HG03342 (cell line): Measurements from ENCODE around the gene VIPAS39.

Experiments used
- ATAC-seq: cut with Tn5 transposase; IDR thresholded peaks from one replicate; pipeline ENCODE4 v1.9.1; 2021; ENCODE audit warnings: mild to moderate bottlenecking, moderate library complexity; ENCODE audit not compliant: unreplicated experiment

The VIPAS39 gene

GRCh38 chr14:77457522-77458248 is at the start of gene VIPAS39, which contains the start of gene AHSA1:
Gene VIPAS39, minus strand, starts transcription at chr14:77457601. Its CDS starts 3,499 bp downstream, at chr14:77454102.
Gene AHSA1, plus strand, starts transcription at chr14:77458093. Its CDS starts 97 bp downstream, at chr14:77458190.
- ATAC-seq, result peak; percentile 91

GRCh38 chr14:77505031-77505430 is 47.6 kb upstream of the VIPAS39 start:
- no peak for ATAC-seq

- no peak for ATAC-seq
Observed at GRCh38 chr14:77503138-77503537, 45.7 kb upstream of the VIPAS39 start.

- ATAC-seq, result no peak
Observed at GRCh38 chr14:77502109-77502782, 44.8 kb upstream of the VIPAS39 start.

- ATAC-seq, result no peak
Observed at GRCh38 chr14:77498984-77499527, 41.7 kb upstream of the VIPAS39 start.

GRCh38 chr14:77498120-77498979 is 40.9 kb upstream of the VIPAS39 start, which contains the start of gene ISM2:
Gene ISM2, minus strand, starts transcription at chr14:77498816. Its CDS starts 23 bp downstream, at chr14:77498793.
- peak; percentile 74 for ATAC-seq

- no peak for ATAC-seq
Observed at GRCh38 chr14:77495334-77495733, 37.9 kb upstream of the VIPAS39 start.

GRCh38 chr14:77491056-77491455 is 33.7 kb upstream of the VIPAS39 start:
- ATAC-seq, result no peak

- ATAC-seq, result no peak
Observed at GRCh38 chr14:77490347-77490986, 33.1 kb upstream of the VIPAS39 start.

GRCh38 chr14:77489041-77489440 is 31.6 kb upstream of the VIPAS39 start:
- no peak for ATAC-seq

- ATAC-seq, result no peak
Observed at GRCh38 chr14:77488558-77488957, 31.2 kb upstream of the VIPAS39 start.

GRCh38 chr14:77485901-77486678 is 28.7 kb upstream of the VIPAS39 start:
- ATAC-seq, result no peak

GRCh38 chr14:77485256-77485655 is 27.9 kb upstream of the VIPAS39 start:
- no peak for ATAC-seq

GRCh38 chr14:77482422-77482821 is 25.0 kb upstream of the VIPAS39 start:
- no peak for ATAC-seq

- ATAC-seq, result peak; percentile 94
Observed at GRCh38 chr14:77478796-77479195, 21.4 kb upstream of the VIPAS39 start.

- no peak for ATAC-seq
Observed at GRCh38 chr14:77478029-77478428, 20.6 kb upstream of the VIPAS39 start.

- ATAC-seq, result no peak
Observed at GRCh38 chr14:77475432-77476115, 18.2 kb upstream of the VIPAS39 start.

- no peak for ATAC-seq
Observed at GRCh38 chr14:77474479-77475177, 17.2 kb upstream of the VIPAS39 start.
